Adrenal gland (tissue), 12 donors: ENCODE data around the gene GRB10. TPM values are rescaled to one million over a fixed set of nuclear protein-coding genes. Genes with fewer than 3 reads are reported as not detected.

Source experiments
- DNase-seq, 7 donors: peaks; one replicate each; pipeline ENCODE4 v3.0.0-alpha.2; 2019 to 2020
- H3K27ac ChIP-seq, 5 donors: fragments of 200-600 bp; sonication (generic) in 4 of 5; 1 replicate in 3 of 5; 2 replicates in 2 of 5; pipeline versions ENCODE4 v1.5.1 to v1.8.0; 2016 to 2020; ENCODE audit warnings: mild to moderate bottlenecking in 1 of 5
- H3K27me3 ChIP-seq: fragments of 200-600 bp; 2 replicates; pipeline ENCODE4 v1.8.0; 2021
- H3K36me3 ChIP-seq, 2 donors: fragments of 200-600 bp; replicated peaks in 1 of 2; 1 replicate in 1 of 2; 2 replicates in 1 of 2; pipeline versions ENCODE4 v1.5.1 to v1.8.0; 2018 to 2022
- H3K4me1 ChIP-seq, 2 donors: fragments of 200-600 bp; replicated peaks in 1 of 2; 1 replicate in 1 of 2; 2 replicates in 1 of 2; pipeline versions ENCODE4 v1.5.1 to v1.8.0; 2018 to 2021
- H3K4me3 ChIP-seq, 4 donors: fragments of 200-600 bp; sonication (generic) in 3 of 4; one replicate each; pipeline ENCODE4 v1.5.1; 2016 to 2018
- H3K9me3 ChIP-seq, 3 donors: fragments of 200-600 bp; sonication (generic) in 1 of 3; replicated peaks in 1 of 3; 1 replicate in 2 of 3; 2 replicates in 1 of 3; pipeline versions ENCODE4 v1.5.1 to v1.8.0; 2016 to 2021
- POLR2A ChIP-seq, 2 donors: fragments of 450-650 bp; IDR thresholded peaks; one replicate each; pipeline ENCODE4 v1.6.1; 2017; ENCODE audit warnings: antibody characterized with exemption in 2 of 2, mild to moderate bottlenecking in 2 of 2, moderate library complexity in 1 of 2
- WGBS, 4 donors: extraction: QIAGEN DNeasy Blood & Tissue Kit in 2 of 4; methylation state at CpG; one replicate each; pipeline versions ENCODE4 v1.1.5 to v1.1.7; 2013 to 2017; 5-methylcytosine and 5-hydroxymethylcytosine counted together
- intact Hi-C, 2 donors: fragments of 100-400 bp; cut with DNase I; formaldehyde crosslinking; loops; one replicate each; pipeline versions ENCODE4 v1.14.1 to v1.15.0; 2022 to 2023
- polyA plus RNA-seq, 3 donors: library from polyadenylated mRNA; stranded (reverse); fragments of 200-250 nt in 2 of 3; fragments of 350-450 nt in 1 of 3; fragmentation: Illumina TruSeq in 1 of 3; extraction: RNeasy Lipid Tissue Mini Kit (QIAGEN cat#74804) in 1 of 3; gene quantifications; one replicate each; pipeline ENCODE4 v1.2.3, GENCODE V29; 2013 to 2014
- total RNA-seq, 9 donors: library from RNA; depleted of rRNA in 4 of 9; stranded (reverse); fragments of >200 nt in 4 of 9; fragments of 120-200 nt in 1 of 9; fragmentation: NEBNext Ultra II Directional in 1 of 9; extraction: Animal tissue kit (Norgen Biotek cat#: 25700) in 1 of 9; gene quantifications; one replicate each; pipeline versions ENCODE4 v1.1.0 to v1.2.4, GENCODE V29; 2013 to 2023
- TF ChIP-seq, protein P1 (sequence below), 6 experiments: fragments of 450-650 bp in 4 of 6; fragments of 200-600 bp in 2 of 6; sonication (generic) in 1 of 6; IDR thresholded peaks; 1 replicate in 5 of 6; 2 replicates in 1 of 6; pipeline versions ENCODE4 v1.5.1 to v1.8.0; 2016 to 2021; ENCODE audit warnings: antibody characterized with exemption in 6 of 6, mild to moderate bottlenecking in 2 of 6, moderate library complexity in 1 of 6
- donor health status: healthy with polysubstance abuse.
- donor health status: Bipolar disorder and iron deficiency.
- donor health status: DM: yes; HTN: yes; CAD: no.
- donor health status: DM: no; HTN: no; CAD: no.
- donor health status: DM: no; HTN: no; CAD: no.
- donor health status: DM: yes; HTN: yes; CAD: no.

The GRB10 gene
- total and polyA plus RNA-seq, 12 donors = 33.5 to 158 (median 67.3) TPM

GRCh38 chr7:50667338-50667737 is 115.4 kb downstream of the GRB10 start:
- 47 to 51% (median 49%) methylated on average over 4 of the region's 4 CpGs for WGBS, 4 donors
- intact Hi-C loops = no loop called here
- peak in 4 of 7 donors; percentile 35 to 72 (median 48) for DNase-seq
- Histone ChIP-seq H3K9me3 (no peaks in the 10 kb centered on the region), H3K4me1 (peaks cover 9 to 38% of the 10 kb centered on the region in 2 donors), H3K36me3 (peaks cover 0 to 21% of the 10 kb centered on the region in 2 donors), H3K4me3 (no peak overlapping the region), H3K27ac (peak overlapping the region in 2 of 5 donors; percentile 60 to 65), H3K27me3 (no peaks in the 10 kb centered on the region)
- no peak for TF ChIP-seq POLR2A (IDR thresholded peaks at IDR 0.05)

GRCh38 chr7:50666124-50666496 is 116.6 kb downstream of the GRB10 start:
- Histone ChIP-seq H3K4me1 (peaks cover 9 to 48% of the 10 kb centered on the region in 2 donors), H3K36me3 (peaks cover 0 to 28% of the 10 kb centered on the region in 2 donors), H3K9me3 (no peaks in the 10 kb centered on the region), H3K27ac (no peak overlapping the region), H3K27me3 (no peaks in the 10 kb centered on the region), H3K4me3 (no peak overlapping the region)
- intact Hi-C loops = no loop called here
- TF ChIP-seq, protein P1, sequence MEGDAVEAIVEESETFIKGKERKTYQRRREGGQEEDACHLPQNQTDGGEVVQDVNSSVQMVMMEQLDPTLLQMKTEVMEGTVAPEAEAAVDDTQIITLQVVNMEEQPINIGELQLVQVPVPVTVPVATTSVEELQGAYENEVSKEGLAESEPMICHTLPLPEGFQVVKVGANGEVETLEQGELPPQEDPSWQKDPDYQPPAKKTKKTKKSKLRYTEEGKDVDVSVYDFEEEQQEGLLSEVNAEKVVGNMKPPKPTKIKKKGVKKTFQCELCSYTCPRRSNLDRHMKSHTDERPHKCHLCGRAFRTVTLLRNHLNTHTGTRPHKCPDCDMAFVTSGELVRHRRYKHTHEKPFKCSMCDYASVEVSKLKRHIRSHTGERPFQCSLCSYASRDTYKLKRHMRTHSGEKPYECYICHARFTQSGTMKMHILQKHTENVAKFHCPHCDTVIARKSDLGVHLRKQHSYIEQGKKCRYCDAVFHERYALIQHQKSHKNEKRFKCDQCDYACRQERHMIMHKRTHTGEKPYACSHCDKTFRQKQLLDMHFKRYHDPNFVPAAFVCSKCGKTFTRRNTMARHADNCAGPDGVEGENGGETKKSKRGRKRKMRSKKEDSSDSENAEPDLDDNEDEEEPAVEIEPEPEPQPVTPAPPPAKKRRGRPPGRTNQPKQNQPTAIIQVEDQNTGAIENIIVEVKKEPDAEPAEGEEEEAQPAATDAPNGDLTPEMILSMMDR (IDR thresholded peaks at IDR 0.05) = no peak
- TF ChIP-seq POLR2A (IDR thresholded peaks at IDR 0.05) = no peak
- WGBS, 4 donors = 91 to 95% (median 93%) methylated on average over 11 of the region's 11 CpGs
- DNase-seq = no peak

- Histone ChIP-seq H3K4me3 (no peak overlapping the region), H3K4me1 (peaks cover 9 to 50% of the 10 kb centered on the region in 2 donors), H3K36me3 (peaks cover 0 to 28% of the 10 kb centered on the region in 2 donors), H3K27me3 (no peaks in the 10 kb centered on the region), H3K9me3 (no peaks in the 10 kb centered on the region), H3K27ac (peak overlapping the region in 1 of 5 donors; percentile 15)
- DNase-seq = no peak
- 84 to 89% (median 86%) methylated on average over 9 to 17 of the region's 17 CpGs for WGBS, 4 donors
- TF ChIP-seq, protein P1 (IDR thresholded peaks at IDR 0.05) = no peak
- TF ChIP-seq POLR2A (IDR thresholded peaks at IDR 0.05) = no peak
- intact Hi-C loops = no loop called here
Observed at GRCh38 chr7:50665403-50666123, 117.1 kb downstream of the GRB10 start.

DNA sequence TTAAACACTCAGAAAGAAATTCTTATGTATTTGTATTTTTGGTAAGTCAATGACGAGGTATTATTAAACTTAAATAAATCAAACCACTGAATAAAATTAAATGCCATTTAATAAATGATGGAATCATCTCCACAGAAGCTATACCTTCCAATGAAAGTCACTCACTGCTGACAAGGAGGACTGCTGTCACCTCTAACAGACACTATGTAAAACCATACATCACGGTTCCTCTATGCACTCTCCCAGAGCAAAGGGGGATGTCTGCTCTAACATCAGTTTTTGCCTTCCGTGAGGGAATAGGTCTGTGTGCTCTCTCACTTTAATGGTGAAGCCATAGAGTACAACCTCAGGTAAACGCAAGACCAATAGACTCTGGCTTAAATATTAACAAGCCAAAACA is 117.8 kb downstream of the GRB10 start:
- H3K27ac ChIP-seq = no peak overlapping the region
- no peaks in the 10 kb centered on the region for H3K9me3 ChIP-seq
- intact Hi-C loops = no loop called here

More for the DNA sequence above, 117.8 kb downstream of the GRB10 start:
- Histone ChIP-seq H3K27me3 (no peaks in the 10 kb centered on the region), H3K4me1 (peaks cover 9 to 50% of the 10 kb centered on the region in 2 donors), H3K36me3 (peaks cover 0 to 30% of the 10 kb centered on the region in 2 donors), H3K4me3 (no peak overlapping the region)
- DNase-seq = no peak
- TF ChIP-seq, protein P1 (IDR thresholded peaks at IDR 0.05) = no peak
- no peak for TF ChIP-seq POLR2A (IDR thresholded peaks at IDR 0.05)
- WGBS, 4 donors = 61 to 81% (median 75%) methylated on average over 4 of the region's 4 CpGs
